Measurements from ENCODE around the gene HHIPL2.
"Not testable (repeated sequence)": the region's sequence is repeated elsewhere in the genome, so short reads cannot be mapped to it uniquely, and the experiment has no call there.

The HHIPL2 gene

DNA sequence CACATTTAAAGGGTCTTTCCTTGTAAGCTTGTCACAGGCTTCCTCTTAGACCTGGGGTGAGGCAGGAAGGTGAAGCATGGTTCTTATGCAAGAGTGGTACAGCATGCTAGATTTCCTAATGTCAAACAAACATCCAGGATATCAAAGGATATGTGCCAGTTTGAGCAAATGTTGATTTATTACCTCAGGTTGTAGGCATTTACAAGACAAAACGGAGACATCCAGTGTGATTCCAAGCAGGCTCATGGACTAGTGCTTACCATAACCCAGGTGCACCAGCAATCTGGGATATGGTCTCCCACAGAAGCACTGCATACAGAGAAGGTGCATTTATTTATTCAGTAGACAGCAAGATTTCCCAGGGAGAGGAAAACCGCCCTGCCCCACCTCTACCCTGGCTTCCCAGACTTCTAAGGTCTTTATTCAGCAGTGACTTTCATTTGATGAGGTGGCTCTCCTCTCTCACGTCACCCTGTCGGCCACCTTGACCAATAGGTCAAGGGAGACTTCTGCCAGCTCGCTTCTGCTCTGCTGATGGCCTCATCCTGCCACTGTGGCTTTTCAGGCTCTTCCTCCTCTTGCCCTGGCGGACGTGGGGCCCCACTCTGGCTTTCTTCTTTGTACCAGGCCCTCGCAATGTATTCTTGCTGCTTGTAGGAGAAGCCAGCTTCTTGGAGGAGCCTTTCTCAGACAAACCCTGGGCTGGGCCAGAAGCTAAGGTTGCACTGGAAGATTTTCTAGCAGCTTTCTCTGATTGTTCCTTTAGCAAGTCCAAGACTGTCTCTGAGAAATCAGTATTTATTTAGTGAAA lies 25.6 kb downstream of the HHIPL2 start:
- no peaks in the 10 kb centered on the region for H3K4me1 Mint-ChIP-seq (ENCODE audit: low read depth)
- no peaks in the 10 kb centered on the region for H3K27me3 Mint-ChIP-seq (ENCODE audit: low read depth)
- no peaks in the 10 kb centered on the region for H3K9me3 Mint-ChIP-seq
- no peaks in the 10 kb centered on the region for H3K36me3 Mint-ChIP-seq (ENCODE audit: low read depth)
- H3K27ac Mint-ChIP-seq = no peak overlapping the region
- no peak overlapping the region for H3K4me3 Mint-ChIP-seq

DNA sequence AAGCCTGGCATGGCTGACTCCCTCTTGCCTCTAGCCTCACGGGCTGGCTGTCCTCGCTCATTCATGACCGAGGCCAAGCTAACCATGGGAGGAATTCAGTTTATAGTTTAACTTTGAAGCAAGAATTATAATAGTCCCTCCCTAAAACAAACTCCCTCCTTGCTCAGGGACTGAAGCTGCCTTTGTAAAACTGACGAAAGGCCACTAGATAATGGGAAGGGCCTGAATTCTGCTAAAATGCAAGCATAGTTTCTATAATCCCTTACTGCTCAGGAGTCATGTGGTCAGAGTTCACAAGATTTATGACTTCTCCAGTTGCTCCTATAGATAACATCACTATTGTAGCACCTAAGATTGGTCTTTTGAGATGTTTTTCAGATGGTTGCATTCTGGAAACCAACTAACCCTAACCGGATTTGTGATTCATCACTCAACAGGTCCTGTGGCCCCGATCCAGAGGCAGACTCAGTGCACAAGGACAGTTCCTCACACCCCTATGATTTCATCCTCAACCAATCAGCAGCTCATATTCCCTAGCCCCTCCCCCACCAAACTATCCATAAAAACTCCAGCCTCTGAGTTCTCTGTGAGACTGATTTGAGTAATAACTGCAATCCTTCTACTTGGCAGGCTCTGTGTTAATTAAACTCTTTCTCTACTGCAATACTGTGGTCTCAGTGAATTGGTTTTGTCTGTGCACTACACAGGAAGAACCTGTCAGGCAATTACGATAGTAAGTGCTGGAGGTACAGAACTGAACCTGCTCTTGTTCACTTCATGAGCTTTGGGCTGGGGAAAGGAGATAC lies 26.4 kb downstream of the HHIPL2 start:
- no peaks in the 10 kb centered on the region for H3K36me3 Mint-ChIP-seq (ENCODE audit: low read depth)
- no peak overlapping the region for H3K4me3 Mint-ChIP-seq
- no peaks in the 10 kb centered on the region for H3K9me3 Mint-ChIP-seq
- no peaks in the 10 kb centered on the region for H3K4me1 Mint-ChIP-seq (ENCODE audit: low read depth)
- H3K27me3 Mint-ChIP-seq (ENCODE audit: low read depth) = no peaks in the 10 kb centered on the region
- H3K27ac Mint-ChIP-seq = no peak overlapping the region

DNA sequence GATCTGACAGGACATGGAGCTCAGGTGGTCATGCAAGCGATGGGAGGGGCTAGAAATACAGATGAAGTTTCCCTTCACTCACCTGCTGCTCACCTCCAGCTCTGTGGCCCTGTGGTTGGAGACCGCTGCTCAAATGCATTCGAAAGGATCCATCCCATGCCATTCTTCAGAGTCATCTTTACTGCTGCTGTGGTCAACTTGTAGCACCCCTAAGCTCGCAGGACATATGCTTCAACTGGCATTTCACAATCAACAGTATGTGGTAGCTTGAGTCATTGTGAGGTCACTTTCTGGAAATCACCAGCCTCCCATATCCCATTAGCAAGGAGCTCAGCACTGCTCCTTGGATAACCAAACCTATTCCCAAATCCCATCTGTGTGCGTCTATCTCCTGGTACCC lies 58.4 kb downstream of the HHIPL2 start:
- H3K36me3 Mint-ChIP-seq (ENCODE audit: low read depth); H3K9me3 Mint-ChIP-seq; H3K4me3 Mint-ChIP-seq; H3K27ac Mint-ChIP-seq; H3K27me3 Mint-ChIP-seq (ENCODE audit: low read depth); H3K4me1 Mint-ChIP-seq (ENCODE audit: low read depth): not testable (repeated sequence)

DNA sequence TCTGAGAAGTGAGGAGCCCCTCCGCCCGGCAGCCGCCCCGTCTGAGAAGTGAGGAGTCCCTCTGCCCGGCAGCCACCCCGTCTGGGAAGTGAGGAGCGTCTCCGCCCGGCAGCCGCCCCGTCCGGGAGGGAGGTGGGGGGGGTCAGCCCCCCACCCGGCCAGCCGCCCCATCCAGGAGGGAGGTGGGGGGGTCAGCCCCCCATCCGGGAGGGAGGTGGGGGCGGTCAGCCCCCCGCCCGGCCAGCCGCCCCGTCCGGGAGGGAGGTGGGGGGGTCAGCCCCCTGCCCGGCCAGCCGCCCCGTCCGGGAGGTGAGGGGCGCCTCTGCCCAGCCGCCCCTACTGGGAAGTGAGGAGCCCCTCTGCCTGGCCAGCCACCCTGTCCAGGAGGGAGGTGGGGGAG lies 60.1 kb downstream of the HHIPL2 start:
- H3K4me3 Mint-ChIP-seq; H3K27me3 Mint-ChIP-seq (ENCODE audit: low read depth); H3K4me1 Mint-ChIP-seq (ENCODE audit: low read depth): not testable (repeated sequence)

DNA sequence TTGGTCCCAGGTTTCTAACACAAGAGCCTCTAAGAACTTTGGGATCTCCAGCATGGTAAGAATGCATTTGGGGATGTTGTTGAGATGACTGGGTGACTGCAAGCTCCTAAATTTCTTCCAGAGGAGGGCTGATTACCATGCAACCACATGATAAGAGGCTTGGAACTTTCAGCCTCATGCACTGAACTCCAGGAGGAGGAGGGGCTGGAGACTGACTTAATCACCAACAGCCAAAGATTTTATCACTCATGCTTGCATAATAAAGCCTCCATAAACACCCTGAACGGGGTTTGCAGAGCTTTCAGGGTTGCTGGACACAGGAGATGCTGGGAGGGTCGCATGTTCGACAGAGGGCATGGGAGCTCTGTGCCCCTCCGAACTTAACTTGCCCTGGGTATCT lies 63.9 kb downstream of the HHIPL2 start:
- not testable (repeated sequence) for H3K4me1 Mint-ChIP-seq (ENCODE audit: low read depth); H3K27me3 Mint-ChIP-seq (ENCODE audit: low read depth); H3K27ac Mint-ChIP-seq; H3K4me3 Mint-ChIP-seq; H3K9me3 Mint-ChIP-seq; H3K36me3 Mint-ChIP-seq (ENCODE audit: low read depth)

More for the DNA sequence above, 60.1 kb downstream of the HHIPL2 start:
- not testable (repeated sequence) for H3K36me3 Mint-ChIP-seq (ENCODE audit: low read depth); H3K27ac Mint-ChIP-seq; H3K9me3 Mint-ChIP-seq

DNA sequence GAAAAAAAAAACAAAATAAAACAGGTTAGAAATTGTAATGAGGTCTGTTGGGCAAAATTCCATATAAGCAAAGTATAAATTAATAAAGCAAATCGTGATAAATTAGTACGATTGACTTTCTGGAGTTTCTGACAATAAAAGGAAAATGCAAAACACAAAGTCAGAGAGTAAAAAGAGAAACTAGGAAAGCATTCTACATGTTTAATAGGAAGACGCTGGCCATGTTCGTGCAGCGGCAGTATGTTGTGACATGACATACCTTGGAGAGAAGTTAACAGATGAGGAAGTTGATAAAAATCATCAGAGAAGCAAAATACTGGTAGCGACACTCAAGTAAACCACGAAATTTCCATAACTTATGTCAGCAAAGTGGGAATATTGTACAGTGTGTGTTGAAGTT lies 68.3 kb downstream of the HHIPL2 start:
- not testable (repeated sequence) for H3K36me3 Mint-ChIP-seq (ENCODE audit: low read depth); H3K9me3 Mint-ChIP-seq; H3K27me3 Mint-ChIP-seq (ENCODE audit: low read depth); H3K4me1 Mint-ChIP-seq (ENCODE audit: low read depth); H3K4me3 Mint-ChIP-seq; H3K27ac Mint-ChIP-seq

DNA sequence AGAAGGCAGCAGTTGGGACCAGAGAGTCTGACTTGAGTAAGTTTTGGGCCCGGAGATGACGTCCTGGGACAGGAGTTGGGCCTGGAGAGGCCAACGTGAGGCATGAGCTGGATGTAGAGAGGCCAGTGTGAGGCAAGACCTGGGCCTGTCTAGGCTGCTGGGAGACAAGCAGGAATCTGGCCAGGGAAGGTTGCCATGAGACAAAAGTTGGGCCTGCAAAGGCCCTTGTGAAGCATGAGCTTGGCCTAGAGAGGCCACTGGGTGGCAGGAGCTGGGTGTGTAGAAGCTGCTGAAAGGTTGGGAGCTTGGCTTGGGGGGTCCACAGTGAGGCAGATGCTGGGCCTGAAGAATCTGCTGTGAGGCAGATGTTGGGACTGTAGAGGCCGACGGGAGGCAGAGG lies 71.5 kb downstream of the HHIPL2 start:
- H3K27me3 Mint-ChIP-seq (ENCODE audit: low read depth); H3K4me3 Mint-ChIP-seq; H3K36me3 Mint-ChIP-seq (ENCODE audit: low read depth); H3K9me3 Mint-ChIP-seq; H3K4me1 Mint-ChIP-seq (ENCODE audit: low read depth); H3K27ac Mint-ChIP-seq: not testable (repeated sequence)

DNA sequence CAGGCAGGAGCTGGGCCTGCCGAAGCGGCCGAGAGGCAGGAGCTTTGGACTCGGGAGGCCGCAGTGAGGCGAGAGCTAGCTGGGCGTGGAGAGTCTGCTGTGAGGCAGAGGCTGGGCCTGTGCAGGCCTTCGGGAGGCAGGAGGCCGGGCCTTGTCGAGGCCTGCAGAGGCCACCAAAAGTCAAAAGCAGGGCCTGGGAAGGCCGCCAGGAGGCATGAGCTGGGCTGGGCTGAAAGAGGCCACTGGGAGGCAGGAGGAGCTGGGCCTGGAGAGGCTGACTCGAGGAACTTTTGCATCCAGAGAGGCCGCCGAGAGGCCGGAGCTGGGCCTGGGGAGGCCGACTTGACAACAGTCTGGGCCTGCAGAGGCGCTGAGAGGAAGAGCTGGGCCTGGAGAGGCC lies 74.2 kb downstream of the HHIPL2 start:
- not testable (repeated sequence) for H3K4me3 Mint-ChIP-seq; H3K36me3 Mint-ChIP-seq (ENCODE audit: low read depth); H3K4me1 Mint-ChIP-seq (ENCODE audit: low read depth); H3K9me3 Mint-ChIP-seq; H3K27ac Mint-ChIP-seq; H3K27me3 Mint-ChIP-seq (ENCODE audit: low read depth)

DNA sequence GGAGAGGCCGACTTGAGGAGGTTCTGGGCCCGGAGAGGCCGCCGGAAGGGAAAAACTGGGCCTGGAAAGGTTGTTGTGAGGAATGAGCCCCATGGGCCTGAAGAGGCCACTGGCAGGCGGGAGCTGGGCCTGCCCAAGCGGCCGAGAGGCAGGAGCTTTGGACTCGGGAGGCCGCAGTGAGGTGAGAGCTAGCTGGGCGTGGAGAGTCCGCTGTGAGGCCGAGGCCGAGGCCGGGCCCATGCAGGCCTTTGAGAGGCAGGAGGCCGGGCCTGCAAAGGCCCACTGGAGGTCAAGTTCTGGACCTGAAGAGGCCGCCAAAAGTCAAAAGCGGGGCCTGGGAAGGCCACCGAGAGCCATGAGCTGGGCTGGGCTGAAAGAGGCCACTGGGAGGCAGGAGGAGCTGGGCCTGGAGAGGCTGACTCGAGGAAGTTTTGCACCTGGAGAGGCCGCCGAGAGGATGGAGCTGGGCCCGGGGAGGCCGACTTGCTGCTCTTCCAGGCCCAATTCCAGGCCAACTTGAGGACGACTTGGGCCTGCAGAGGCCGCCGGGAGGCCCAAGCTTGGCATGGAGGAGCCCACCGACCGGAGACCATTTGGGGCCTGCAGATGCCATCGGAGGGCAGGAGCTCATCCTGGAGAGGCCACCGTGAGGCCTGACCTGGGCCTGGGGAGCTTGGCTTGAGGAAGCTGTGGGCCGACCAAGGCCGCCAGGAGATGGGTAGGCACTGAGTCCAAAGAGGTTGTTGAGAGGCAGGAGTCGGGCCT lies 74.9 kb downstream of the HHIPL2 start:
- H3K4me1 Mint-ChIP-seq (ENCODE audit: low read depth); H3K27ac Mint-ChIP-seq; H3K4me3 Mint-ChIP-seq; H3K36me3 Mint-ChIP-seq (ENCODE audit: low read depth); H3K9me3 Mint-ChIP-seq; H3K27me3 Mint-ChIP-seq (ENCODE audit: low read depth): not testable (repeated sequence)

Measured in T-helper 1 cell treated with Interleukin-12 subunit alpha and Interleukin-12 subunit beta and Interleukin-4 antibody, amounts not matched to agents 30 μg/mL and 1 μg/mL, for 36 hours (primary cell).